Body of pancreas (tissue), 4 donors: Measurements from ENCODE around the gene MYLK.

Experiments
- POLR2A ChIP-seq, 3 donors: fragments of 450-650 bp; IDR thresholded peaks; one replicate each; pipeline ENCODE4 v1.6.1; 2016; ENCODE audit warnings: antibody characterized with exemption in 3 of 3, mild to moderate bottlenecking in 2 of 3
- TF ChIP-seq, protein P1 (sequence below), 7 experiments: fragments of 450-650 bp in 4 of 7; fragments of 200-600 bp in 3 of 7; sonication (generic) in 3 of 7; IDR thresholded peaks; one replicate each; pipeline ENCODE4 v1.5.1; 2016 to 2019; ENCODE audit warnings: antibody characterized with exemption in 7 of 7

DNA sequence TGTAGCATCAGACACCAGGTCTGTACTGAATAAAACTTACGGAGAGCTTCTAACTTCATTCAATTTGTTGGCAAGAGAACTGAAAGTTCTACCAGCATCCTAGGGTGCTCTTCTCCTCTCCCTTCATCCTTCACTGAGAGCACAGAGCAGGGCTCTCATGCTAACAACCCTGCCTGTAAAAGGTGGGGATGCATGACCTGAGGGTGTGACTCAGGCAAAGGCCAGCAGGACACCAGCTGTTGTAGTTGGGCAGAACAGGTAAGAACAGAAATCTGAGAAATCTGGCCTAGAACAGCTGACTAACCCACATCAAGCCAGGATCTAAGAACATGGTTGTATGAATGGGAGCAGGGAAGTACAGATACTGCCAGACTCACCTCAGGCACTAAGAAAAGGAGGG is 64.2 kb downstream of the MYLK start:
- TF ChIP-seq, protein P1, sequence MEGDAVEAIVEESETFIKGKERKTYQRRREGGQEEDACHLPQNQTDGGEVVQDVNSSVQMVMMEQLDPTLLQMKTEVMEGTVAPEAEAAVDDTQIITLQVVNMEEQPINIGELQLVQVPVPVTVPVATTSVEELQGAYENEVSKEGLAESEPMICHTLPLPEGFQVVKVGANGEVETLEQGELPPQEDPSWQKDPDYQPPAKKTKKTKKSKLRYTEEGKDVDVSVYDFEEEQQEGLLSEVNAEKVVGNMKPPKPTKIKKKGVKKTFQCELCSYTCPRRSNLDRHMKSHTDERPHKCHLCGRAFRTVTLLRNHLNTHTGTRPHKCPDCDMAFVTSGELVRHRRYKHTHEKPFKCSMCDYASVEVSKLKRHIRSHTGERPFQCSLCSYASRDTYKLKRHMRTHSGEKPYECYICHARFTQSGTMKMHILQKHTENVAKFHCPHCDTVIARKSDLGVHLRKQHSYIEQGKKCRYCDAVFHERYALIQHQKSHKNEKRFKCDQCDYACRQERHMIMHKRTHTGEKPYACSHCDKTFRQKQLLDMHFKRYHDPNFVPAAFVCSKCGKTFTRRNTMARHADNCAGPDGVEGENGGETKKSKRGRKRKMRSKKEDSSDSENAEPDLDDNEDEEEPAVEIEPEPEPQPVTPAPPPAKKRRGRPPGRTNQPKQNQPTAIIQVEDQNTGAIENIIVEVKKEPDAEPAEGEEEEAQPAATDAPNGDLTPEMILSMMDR (IDR thresholded peaks at IDR 0.05), result no peak
- TF ChIP-seq POLR2A (IDR thresholded peaks at IDR 0.05), result no peak
